ENCODE results near the gene NDUFS6.

The NDUFS6 gene

DNA sequence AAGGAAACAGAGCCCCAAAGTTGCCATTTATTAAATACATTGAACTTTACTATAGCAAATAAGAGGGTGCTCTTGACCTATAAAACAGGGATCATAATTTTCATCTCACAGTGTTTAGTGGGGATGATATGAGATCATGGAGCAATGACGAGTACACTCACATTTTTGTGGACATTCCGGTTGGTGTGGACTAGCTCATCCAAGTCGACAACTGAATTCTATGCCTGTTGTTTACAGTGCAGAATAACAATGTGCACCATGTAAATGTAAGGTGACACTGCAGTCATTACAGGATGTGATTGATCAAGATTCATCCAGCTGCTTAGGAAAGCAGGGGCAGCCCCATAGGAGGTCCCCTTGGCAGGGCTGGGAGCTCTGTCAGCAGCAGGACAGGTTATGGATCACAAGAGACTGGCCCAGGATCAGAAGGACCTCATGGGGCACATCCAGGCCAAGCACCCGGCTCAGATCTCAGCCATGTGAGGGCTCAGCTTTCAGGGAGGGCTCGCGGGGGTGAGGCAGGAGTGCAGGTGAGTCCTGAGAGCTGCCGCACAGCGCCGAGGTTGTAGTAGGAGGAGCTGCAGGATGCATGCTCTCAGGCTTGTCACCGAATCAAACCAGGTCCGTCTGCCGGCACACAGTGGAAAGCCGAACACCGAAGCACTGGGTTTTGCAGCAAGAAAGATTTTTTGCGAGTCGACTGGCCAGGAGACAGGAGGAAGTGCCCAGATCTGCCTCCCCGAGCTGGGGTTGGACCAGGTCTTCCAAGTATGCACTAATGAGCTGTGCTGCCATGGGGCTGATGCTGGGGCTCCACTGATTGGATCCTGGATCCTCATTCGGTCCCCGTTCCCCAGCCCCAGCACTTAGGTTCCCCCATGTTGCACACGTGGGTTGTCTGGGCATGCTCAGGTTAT, 29.8 kb upstream of the NDUFS6 start:
- no peaks in the 10 kb centered on the region for H3K36me3 Mint-ChIP-seq (ENCODE audit: low read depth)
- no peaks in the 10 kb centered on the region for H3K4me1 Mint-ChIP-seq

DNA sequence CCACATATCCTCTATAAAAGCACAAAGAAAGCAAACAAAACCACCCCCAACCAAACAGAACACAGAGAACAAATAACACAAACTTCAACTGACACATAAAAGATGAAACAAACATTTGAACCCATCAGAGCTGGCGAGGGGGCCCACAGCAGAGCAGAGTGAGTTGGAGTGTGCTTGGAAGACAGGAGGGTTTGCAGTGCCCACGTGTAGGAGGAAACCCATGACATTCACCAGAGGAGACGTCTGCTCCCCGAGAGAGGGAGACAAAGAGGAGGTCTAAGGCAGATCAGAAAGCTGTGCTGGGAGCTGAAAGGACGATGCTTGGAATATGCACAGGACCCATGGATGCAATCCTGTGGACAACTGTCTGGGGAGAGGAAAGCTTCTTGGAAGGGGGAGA, 28.6 kb upstream of the NDUFS6 start:
- no peaks in the 10 kb centered on the region for H3K9me3 Mint-ChIP-seq
- H3K36me3 Mint-ChIP-seq (ENCODE audit: low read depth) = no peaks in the 10 kb centered on the region
- no peaks in the 10 kb centered on the region for H3K4me1 Mint-ChIP-seq
- no peaks in the 10 kb centered on the region for H3K27me3 Mint-ChIP-seq
- DNase-seq (no peak), ATAC-seq (peak; percentile 66)
- no peak overlapping the region for H3K4me3 Mint-ChIP-seq
- no peak overlapping the region for H3K27ac Mint-ChIP-seq

More for the DNA sequence above, 29.8 kb upstream of the NDUFS6 start:
- ATAC-seq (no peak), DNase-seq (no peak)
- Mint-ChIP-seq H3K9me3 (no peaks in the 10 kb centered on the region), H3K27me3 (no peaks in the 10 kb centered on the region), H3K27ac (no peak overlapping the region), H3K4me3 (no peak overlapping the region)

DNA sequence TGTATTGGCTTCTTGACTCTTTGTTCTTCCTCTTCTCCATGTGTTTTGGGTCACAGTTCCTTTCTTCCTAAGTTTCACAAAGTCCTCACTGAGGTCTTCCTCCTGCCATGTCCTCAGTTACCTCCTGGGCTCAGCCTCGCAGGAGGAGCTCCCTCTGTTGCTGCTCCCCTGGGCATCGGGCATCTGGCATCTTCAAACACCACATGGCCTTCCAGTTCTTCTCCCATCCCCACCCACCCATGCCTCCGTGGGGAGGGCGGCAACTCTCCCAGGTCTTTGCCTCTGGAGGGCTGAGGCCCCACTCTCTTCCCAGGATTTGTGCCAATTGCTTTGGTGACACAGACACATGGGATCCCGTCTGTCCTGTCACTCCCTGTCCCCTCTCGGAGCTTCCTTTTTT, 24.4 kb upstream of the NDUFS6 start:
- no peaks in the 10 kb centered on the region for H3K27me3 Mint-ChIP-seq
- H3K36me3 Mint-ChIP-seq (ENCODE audit: low read depth) = no peaks in the 10 kb centered on the region
- H3K9me3 Mint-ChIP-seq = no peaks in the 10 kb centered on the region
- no peak overlapping the region for H3K27ac Mint-ChIP-seq
- no peaks in the 10 kb centered on the region for H3K4me1 Mint-ChIP-seq
- ATAC-seq (no peak), DNase-seq (no peak)
- no peak overlapping the region for H3K4me3 Mint-ChIP-seq

DNA sequence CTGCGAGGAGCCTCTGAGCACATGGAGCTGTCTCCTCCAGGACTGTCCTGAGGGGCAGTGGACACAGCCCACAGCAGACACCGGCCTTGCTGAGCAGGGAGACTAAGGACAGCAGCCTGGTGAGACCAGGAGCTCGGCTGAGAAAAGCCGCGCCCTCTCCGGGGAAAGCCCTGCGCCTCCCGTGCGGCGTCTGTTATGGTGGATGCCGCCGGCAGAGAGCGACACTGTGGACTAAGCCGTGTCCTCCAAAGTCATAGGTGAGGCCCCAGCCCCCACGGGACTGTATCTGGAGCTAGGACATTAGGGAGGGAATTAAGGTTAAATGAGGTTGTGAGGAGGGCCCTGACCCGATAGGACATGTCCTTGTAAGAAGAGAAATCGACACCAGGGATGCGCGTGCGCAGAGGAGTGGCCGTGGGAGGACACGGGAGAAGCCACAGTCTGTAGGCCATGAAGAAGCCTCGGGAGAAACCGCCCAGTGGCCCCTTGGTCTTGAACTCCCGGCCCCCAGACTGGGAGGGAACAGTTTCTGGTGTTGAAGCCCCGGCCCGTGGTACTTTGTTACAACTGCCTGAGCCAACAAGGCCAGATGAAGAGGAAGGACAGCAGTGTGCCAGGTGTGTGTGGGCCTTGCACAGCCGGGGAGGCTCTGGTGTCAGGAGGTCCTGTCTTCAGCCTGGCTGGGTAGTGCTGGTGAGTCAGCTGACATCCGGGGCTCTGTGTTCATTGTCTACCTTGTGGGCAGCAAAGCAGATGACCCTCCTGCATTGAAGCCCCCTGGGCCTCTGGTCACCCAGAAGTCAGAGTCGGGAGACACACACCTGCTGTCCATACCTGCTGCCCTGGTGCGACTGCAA, 23.7 kb upstream of the NDUFS6 start:
- no peaks in the 10 kb centered on the region for H3K4me1 Mint-ChIP-seq
- H3K36me3 Mint-ChIP-seq (ENCODE audit: low read depth) = no peaks in the 10 kb centered on the region
- DNase-seq (no peak), ATAC-seq (no peak)
- H3K27me3 Mint-ChIP-seq = no peaks in the 10 kb centered on the region
- no peaks in the 10 kb centered on the region for H3K9me3 Mint-ChIP-seq
- H3K4me3 Mint-ChIP-seq = no peak overlapping the region
- no peak overlapping the region for H3K27ac Mint-ChIP-seq

DNA sequence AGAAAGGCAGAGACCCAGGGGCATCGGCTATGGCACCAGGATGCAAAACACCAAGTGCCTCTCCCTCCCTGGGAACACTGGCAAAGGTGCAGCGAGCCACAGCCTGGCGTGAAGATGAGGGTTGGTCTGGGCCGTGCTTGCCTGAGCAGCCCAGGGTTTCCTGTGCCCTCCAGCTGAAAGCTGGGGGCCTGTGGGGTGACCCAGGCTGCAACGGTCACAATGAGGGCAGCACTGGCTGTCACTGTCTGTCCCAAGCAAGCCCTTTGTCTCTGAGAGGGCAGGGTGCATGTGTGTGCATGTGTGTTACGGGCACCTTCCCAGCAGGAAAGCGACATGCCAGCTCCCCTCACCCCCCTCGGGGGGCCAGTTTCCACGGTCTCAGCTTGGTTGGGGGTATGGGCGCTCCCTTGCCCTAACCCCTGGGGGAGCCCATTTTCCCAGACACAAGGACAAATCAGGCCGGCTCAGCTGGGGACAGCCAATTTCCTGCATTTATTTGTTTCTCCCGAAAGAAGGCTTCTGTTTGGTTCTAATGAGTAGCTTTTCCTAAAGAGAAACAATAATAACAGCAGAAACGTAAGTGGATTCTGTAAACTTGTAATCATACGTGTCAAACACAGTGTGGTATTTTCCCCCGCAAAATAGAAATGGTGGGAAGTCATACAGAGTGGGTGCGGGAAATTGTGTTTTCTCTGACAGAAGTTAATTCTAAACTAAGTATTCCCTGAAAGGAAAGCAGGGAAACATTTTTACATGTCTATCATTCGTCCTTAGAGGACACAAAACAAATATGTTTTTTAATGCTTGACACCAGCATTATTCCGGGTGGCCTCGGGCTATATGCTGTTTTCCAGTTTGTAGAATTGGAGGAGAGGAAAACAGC, 22.8 kb upstream of the NDUFS6 start:
- H3K27me3 Mint-ChIP-seq = no peaks in the 10 kb centered on the region
- H3K9me3 Mint-ChIP-seq = no peaks in the 10 kb centered on the region
- DNase-seq (no peak), ATAC-seq (no peak)
- H3K4me3 Mint-ChIP-seq = no peak overlapping the region
- H3K27ac Mint-ChIP-seq = no peak overlapping the region
- peaks cover 8% of the 10 kb centered on the region for H3K4me1 Mint-ChIP-seq
- no peaks in the 10 kb centered on the region for H3K36me3 Mint-ChIP-seq (ENCODE audit: low read depth)

DNA sequence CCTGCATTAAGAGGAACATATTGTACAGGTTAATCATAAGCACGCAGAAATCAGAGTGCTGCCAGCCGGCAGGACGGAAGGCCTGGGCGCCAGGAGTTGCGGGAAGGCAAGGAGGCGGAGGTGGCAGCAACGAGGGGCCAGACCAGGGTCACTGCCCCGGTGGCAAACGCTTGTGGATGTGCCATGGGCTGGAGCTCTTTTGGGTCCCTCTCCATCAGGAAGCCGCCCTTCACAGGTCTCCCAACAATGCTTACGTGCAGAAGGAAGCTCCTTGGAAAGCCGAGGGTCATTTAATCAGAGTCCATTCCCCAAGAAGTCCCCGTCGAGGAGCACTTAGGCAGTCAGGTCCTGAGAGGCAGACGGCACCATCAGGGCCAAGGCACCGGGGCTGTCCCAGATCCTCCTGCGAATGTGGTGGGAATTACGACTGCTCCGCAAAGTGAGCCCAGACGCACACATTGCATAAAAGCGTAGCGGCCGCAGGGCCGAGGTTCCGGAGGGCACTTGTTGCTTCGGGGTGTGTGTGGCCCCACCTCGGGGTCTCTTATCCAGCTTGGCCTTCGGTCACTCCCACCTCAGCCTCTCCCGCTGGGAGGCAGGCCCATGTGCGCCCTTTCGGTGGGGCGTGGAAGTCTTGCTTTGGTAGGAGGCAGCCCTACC, 22.1 kb upstream of the NDUFS6 start:
- H3K9me3 Mint-ChIP-seq = no peaks in the 10 kb centered on the region
- H3K4me1 Mint-ChIP-seq = peaks cover 9% of the 10 kb centered on the region
- no peak for ATAC-seq
- no peaks in the 10 kb centered on the region for H3K27me3 Mint-ChIP-seq
- no peak for DNase-seq
- H3K36me3 Mint-ChIP-seq (ENCODE audit: low read depth) = no peaks in the 10 kb centered on the region
- no peak overlapping the region for H3K4me3 Mint-ChIP-seq
- H3K27ac Mint-ChIP-seq = no peak overlapping the region

DNA sequence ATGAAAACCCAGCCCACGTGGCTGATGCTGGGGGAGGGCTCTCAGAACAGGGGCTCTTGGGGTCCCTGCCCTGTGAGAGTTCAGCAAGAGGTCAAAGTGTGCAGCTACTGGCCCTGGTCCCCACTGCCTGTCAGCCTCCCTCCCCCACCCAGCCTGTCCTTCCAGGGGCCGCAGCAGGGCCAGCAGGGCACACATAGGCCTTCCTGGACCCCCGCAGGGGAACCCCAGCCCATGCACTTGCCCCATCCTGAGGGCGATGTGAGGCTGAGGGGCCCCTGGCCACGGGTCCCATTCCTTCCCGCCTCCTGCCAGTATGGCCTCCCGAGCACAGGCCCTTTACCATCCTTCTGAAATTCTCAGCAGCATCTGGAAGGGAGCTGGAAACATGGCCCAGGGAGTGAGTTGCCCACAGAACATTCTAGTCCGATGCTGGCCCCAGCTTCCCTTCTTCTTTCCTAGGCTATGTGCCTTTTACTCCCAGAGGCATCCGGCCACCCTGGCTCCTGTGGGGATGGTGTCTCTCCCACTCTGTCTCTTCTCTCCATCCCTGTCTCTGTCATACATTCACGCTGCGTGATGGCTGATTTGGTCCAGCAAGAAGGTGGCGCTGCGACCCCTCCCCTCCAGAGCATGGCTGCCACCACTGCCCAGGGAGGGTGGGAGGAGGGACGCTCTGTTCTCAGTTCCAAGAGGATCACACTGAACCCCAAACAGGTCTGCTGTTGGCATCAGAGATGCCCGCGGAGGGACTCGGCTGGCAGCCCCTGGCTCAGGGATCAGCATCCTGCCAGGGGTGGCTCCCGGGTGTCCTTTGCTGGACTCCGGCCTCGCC, 21.2 kb upstream of the NDUFS6 start:
- peaks cover 14% of the 10 kb centered on the region for H3K4me1 Mint-ChIP-seq
- no peak overlapping the region for H3K4me3 Mint-ChIP-seq
- no peaks in the 10 kb centered on the region for H3K27me3 Mint-ChIP-seq
- H3K27ac Mint-ChIP-seq = no peak overlapping the region
- H3K36me3 Mint-ChIP-seq (ENCODE audit: low read depth) = no peaks in the 10 kb centered on the region
- no peak for ATAC-seq
- no peak for DNase-seq
- H3K9me3 Mint-ChIP-seq = no peaks in the 10 kb centered on the region

DNA sequence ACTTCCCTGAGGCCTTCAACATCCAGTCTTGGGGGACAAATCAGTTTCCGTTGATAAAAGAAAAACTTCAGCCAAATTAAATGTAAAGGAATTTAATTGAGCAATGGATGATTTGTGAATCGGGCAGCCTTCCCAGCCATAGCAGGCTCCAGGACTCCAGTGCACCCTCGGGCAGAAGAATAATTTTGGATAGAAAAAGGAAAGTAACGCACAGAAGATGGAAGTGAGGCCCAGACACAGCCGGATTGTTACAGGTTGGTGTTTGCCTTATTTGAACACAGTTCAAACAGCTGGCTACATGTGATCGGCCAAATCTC, 20.6 kb upstream of the NDUFS6 start:
- H3K36me3 Mint-ChIP-seq (ENCODE audit: low read depth) = no peaks in the 10 kb centered on the region
- no peaks in the 10 kb centered on the region for H3K9me3 Mint-ChIP-seq
- H3K27me3 Mint-ChIP-seq = no peaks in the 10 kb centered on the region
- no peak for DNase-seq
- H3K4me3 Mint-ChIP-seq = no peak overlapping the region
- no peak for ATAC-seq
- H3K4me1 Mint-ChIP-seq = peaks cover 15% of the 10 kb centered on the region
- no peak overlapping the region for H3K27ac Mint-ChIP-seq

DNA sequence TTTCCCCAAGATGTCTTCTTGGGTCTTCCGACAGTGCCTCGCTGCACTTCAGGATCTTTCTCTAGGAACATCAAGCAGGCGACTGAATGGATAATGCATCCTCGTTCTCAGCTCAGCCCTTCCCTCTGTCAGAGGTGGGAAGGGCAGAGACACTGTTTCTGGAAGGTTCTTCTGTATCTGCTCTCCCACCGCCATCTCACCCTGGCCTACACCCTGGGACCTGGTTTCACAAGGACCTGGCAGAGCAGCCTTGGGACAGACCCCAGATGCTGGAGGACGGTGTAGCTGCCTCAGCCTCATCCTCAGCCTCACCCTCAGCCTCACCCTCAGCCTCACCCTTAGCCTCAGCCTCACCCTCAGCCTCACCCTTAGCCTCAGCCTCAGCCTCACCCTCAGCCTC, 20.1 kb upstream of the NDUFS6 start:
- H3K27me3 Mint-ChIP-seq = no peaks in the 10 kb centered on the region
- no peaks in the 10 kb centered on the region for H3K9me3 Mint-ChIP-seq
- H3K36me3 Mint-ChIP-seq (ENCODE audit: low read depth) = no peaks in the 10 kb centered on the region
- H3K4me3 Mint-ChIP-seq = no peak overlapping the region
- no peak for ATAC-seq
- H3K4me1 Mint-ChIP-seq = peaks cover 17% of the 10 kb centered on the region
- no peak overlapping the region for H3K27ac Mint-ChIP-seq
- DNase-seq = no peak

- no peaks in the 10 kb centered on the region for H3K27me3 Mint-ChIP-seq
- no peaks in the 10 kb centered on the region for H3K36me3 Mint-ChIP-seq (ENCODE audit: low read depth)
- H3K4me1 Mint-ChIP-seq = peaks cover 17% of the 10 kb centered on the region
- ATAC-seq (no peak), DNase-seq (no peak)
- no peaks in the 10 kb centered on the region for H3K9me3 Mint-ChIP-seq
- H3K4me3 Mint-ChIP-seq = no peak overlapping the region
- no peak overlapping the region for H3K27ac Mint-ChIP-seq
Measured at GRCh38 chr5:1781726-1782384, 19.4 kb upstream of the NDUFS6 start.

DNA sequence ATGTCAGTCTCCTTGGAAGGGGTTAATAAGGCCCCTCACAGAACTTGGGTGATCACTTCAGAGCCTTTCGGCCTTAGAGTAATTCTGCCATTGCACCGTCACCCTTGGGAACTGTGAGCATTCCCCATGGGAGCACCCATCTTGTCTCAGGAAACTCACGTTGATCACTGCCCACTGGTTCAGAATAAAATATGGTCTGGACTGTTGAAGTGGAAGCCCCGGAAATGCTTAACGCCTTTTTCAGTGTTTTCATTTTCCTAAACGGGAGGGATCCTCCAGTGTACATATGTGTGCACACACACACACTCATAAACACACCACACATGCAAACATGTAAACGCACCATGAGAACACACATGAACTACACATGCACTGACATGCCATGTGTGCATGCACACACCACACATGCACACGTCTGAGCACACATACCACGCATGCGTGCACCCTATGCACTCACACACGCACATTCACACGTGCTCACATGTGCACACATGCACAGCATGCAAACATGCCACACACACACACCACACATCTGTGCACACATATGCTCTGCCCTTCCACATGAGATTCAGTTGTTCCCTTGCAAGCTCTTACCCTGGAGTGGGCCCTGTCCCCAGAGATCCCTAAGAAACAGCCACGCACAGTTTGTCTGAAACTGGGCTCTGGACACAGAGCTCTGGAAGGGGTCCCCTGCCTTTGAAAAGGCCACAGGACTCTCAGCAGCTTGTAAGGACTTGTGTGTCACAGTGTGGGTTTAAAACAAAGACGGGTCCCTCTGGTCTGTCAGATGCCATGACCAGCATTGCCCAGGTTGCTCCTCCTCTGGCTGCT, 18.6 kb upstream of the NDUFS6 start:
- H3K27ac Mint-ChIP-seq = no peak overlapping the region
- H3K9me3 Mint-ChIP-seq = no peaks in the 10 kb centered on the region
- H3K27me3 Mint-ChIP-seq = no peaks in the 10 kb centered on the region

DNA sequence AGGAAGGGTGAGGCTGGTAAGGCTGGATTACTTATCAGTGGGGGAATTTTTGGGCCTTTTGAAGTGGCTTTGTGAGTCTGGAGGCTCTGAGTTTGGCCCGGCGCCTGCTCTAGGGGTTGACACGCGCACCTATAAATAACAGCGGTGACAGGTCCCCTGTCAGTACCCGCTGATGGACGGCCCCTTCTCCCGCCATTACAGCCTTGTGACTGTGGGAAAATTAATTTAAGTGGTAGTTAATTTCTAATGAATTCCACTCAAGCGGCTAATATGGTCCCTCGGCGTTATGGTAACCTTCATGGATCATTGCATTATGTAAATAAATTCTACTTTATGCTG, 18.0 kb upstream of the NDUFS6 start:
- H3K4me3 Mint-ChIP-seq = no peak overlapping the region
- no peaks in the 10 kb centered on the region for H3K9me3 Mint-ChIP-seq
- peaks cover 22% of the 10 kb centered on the region for H3K4me1 Mint-ChIP-seq
- no peaks in the 10 kb centered on the region for H3K27me3 Mint-ChIP-seq
- DNase-seq (no peak), ATAC-seq (peak; percentile 78)
- H3K36me3 Mint-ChIP-seq (ENCODE audit: low read depth) = no peaks in the 10 kb centered on the region
- no peak overlapping the region for H3K27ac Mint-ChIP-seq

More for the DNA sequence above, 18.6 kb upstream of the NDUFS6 start:
- DNase-seq = no peak
- Mint-ChIP-seq H3K4me1 (peaks cover 17% of the 10 kb centered on the region), H3K36me3 (ENCODE audit: low read depth) (no peaks in the 10 kb centered on the region), H3K4me3 (no peak overlapping the region)
- peak; percentile 11 for ATAC-seq
